Esophagus muscularis mucosa (tissue), 4 donors: ENCODE data around the gene ALCAM. TPM values are rescaled to one million over a fixed set of nuclear protein-coding genes. Genes with fewer than 3 reads are reported as not detected.

ENCODE experiments used
- DNase-seq: peaks from one replicate; pipeline ENCODE4 v3.0.0-alpha.2; 2017; ENCODE audit errors: extremely low spot score
- H3K27ac ChIP-seq, 4 donors: fragments of 200-600 bp; sonication (generic); replicated peaks in 1 of 4; 1 replicate in 3 of 4; 2 replicates in 1 of 4; pipeline ENCODE4 v1.5.1; 2016 to 2019; ENCODE audit warnings: mild to moderate bottlenecking in 1 of 4
- H3K27me3 ChIP-seq, 4 donors: fragments of 200-600 bp; sonication (generic); one replicate each; pipeline versions ENCODE4 v1.5.1 to v1.6.0; 2016 to 2019
- H3K36me3 ChIP-seq, 4 donors: fragments of 200-600 bp; sonication (generic); one replicate each; pipeline ENCODE4 v1.5.1; 2016 to 2019
- H3K4me1 ChIP-seq, 4 donors: fragments of 200-600 bp; sonication (generic); one replicate each; pipeline ENCODE4 v1.5.1; 2016 to 2019
- H3K4me3 ChIP-seq, 4 donors: fragments of 200-600 bp; sonication (generic); 1 replicate in 2 of 4; 2 replicates in 2 of 4; pipeline ENCODE4 v1.5.1; 2016 to 2019; ENCODE audit warnings: mild to moderate bottlenecking in 4 of 4, moderate library complexity in 1 of 4
- H3K9me3 ChIP-seq, 4 donors: fragments of 200-600 bp; sonication (generic); 1 replicate in 3 of 4; 2 replicates in 1 of 4; pipeline ENCODE4 v1.5.1; 2016 to 2019
- EP300 ChIP-seq: sonication (generic); formaldehyde crosslinking; IDR thresholded peaks from one replicate; pipeline ENCODE4 v1.6.1; 2017; ENCODE audit warnings: antibody characterized with exemption
- POLR2A ChIP-seq: fragments of 450-650 bp; IDR thresholded peaks from one replicate; pipeline ENCODE4 v1.6.1; 2017; ENCODE audit warnings: antibody characterized with exemption, moderate library complexity, mild to moderate bottlenecking, low read depth
- POLR2AphosphoS5 ChIP-seq, 2 donors: sonication (generic); formaldehyde crosslinking; IDR thresholded peaks; one replicate each; pipeline ENCODE4 v1.6.1; 2017; ENCODE audit warnings: antibody characterized with exemption in 2 of 2
- WGBS: methylation state at CpG from one replicate; pipeline ENCODE4 v1.1.5; 2018; 5-methylcytosine and 5-hydroxymethylcytosine counted together
- intact Hi-C: fragments of 100-400 bp; cut with DNase I; formaldehyde crosslinking; loops from one replicate; pipeline ENCODE4 v1.15.1; 2023
- total RNA-seq, 4 donors: library from RNA; depleted of rRNA; stranded (reverse); fragments of >200 nt; gene quantifications; one replicate each; pipeline versions ENCODE4 v1.1.0 to v1.2.1, GENCODE V29; 2016
- TF ChIP-seq, protein P1 (sequence below), 3 experiments: fragments of 200-600 bp in 2 of 3; fragments of 450-650 bp in 1 of 3; sonication (generic) in 2 of 3; IDR thresholded peaks; one replicate each; pipeline ENCODE4 v1.5.1; 2017 to 2019; ENCODE audit warnings: antibody characterized with exemption in 3 of 3, mild to moderate bottlenecking in 2 of 3, moderate library complexity in 1 of 3

The ALCAM gene
- total RNA-seq, 4 donors from 2014 or later: 19.0 to 26.2 (median 22.6) TPM

DNA sequence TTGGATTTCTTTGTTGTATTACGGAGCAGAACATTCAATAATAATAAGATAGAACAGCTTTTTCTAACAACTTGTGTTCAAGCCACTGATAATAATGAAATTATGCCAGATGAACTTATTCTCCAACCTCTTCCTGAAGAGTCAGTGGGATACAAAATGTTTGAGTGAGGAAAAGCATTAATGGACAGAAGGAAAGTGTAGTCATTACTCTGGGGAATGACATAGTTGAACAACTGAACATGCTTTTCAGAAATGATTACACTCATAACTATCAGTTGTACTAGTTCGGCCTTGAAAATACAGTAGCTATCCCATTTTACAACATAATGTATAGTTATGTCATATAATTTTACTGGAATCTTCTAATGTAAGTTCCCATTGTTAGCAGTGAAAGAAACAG is 55.9 kb downstream of the ALCAM start:
- no peak overlapping the region for H3K4me3 ChIP-seq
- WGBS: 93% methylated on average over 2 of the region's 2 CpGs
- no peaks in the 10 kb centered on the region for H3K4me1 ChIP-seq
- DNase-seq: no peak
- no peaks in the 10 kb centered on the region for H3K9me3 ChIP-seq
- no peaks in the 10 kb centered on the region for H3K27me3 ChIP-seq
- H3K27ac ChIP-seq: no peak overlapping the region
- no peaks in the 10 kb centered on the region for H3K36me3 ChIP-seq
- intact Hi-C loops: no loop called here
- no peak for TF ChIP-seq POLR2AphosphoS5 (IDR thresholded peaks at IDR 0.05)
- TF ChIP-seq, protein P1, sequence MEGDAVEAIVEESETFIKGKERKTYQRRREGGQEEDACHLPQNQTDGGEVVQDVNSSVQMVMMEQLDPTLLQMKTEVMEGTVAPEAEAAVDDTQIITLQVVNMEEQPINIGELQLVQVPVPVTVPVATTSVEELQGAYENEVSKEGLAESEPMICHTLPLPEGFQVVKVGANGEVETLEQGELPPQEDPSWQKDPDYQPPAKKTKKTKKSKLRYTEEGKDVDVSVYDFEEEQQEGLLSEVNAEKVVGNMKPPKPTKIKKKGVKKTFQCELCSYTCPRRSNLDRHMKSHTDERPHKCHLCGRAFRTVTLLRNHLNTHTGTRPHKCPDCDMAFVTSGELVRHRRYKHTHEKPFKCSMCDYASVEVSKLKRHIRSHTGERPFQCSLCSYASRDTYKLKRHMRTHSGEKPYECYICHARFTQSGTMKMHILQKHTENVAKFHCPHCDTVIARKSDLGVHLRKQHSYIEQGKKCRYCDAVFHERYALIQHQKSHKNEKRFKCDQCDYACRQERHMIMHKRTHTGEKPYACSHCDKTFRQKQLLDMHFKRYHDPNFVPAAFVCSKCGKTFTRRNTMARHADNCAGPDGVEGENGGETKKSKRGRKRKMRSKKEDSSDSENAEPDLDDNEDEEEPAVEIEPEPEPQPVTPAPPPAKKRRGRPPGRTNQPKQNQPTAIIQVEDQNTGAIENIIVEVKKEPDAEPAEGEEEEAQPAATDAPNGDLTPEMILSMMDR (IDR thresholded peaks at IDR 0.05): no peak
- no peak for TF ChIP-seq POLR2A
- TF ChIP-seq EP300: no peak

DNA sequence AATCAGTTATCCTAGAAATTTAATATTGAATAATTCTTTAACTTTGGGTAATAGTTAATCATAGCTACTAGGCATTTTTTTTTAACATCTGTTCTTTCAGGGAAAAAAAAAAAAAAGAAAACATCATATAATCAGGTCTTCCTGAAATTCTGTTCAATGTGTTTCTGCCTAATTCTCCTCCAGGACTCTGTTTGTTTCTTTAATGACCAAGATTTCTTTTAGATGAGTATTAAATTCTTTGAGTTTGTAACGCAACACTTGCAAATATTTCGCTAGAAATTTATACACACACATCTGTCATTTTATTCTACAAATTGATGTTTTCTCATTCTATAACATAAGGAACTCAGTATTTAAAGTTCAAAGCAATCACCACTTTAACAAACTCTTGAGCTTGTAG is 56.7 kb downstream of the ALCAM start:
- 87% methylated on average over 2 of the region's 2 CpGs for WGBS
- Histone ChIP-seq H3K4me1 (no peaks in the 10 kb centered on the region), H3K27me3 (no peaks in the 10 kb centered on the region), H3K36me3 (no peaks in the 10 kb centered on the region), H3K4me3 (no peak overlapping the region), H3K9me3 (no peaks in the 10 kb centered on the region), H3K27ac (no peak overlapping the region)
- intact Hi-C loops: no loop called here
- TF ChIP-seq, protein P1 (IDR thresholded peaks at IDR 0.05): no peak
- no peak for TF ChIP-seq POLR2AphosphoS5 (IDR thresholded peaks at IDR 0.05)
- no peak for TF ChIP-seq EP300
- TF ChIP-seq POLR2A: no peak
- DNase-seq: no peak

DNA sequence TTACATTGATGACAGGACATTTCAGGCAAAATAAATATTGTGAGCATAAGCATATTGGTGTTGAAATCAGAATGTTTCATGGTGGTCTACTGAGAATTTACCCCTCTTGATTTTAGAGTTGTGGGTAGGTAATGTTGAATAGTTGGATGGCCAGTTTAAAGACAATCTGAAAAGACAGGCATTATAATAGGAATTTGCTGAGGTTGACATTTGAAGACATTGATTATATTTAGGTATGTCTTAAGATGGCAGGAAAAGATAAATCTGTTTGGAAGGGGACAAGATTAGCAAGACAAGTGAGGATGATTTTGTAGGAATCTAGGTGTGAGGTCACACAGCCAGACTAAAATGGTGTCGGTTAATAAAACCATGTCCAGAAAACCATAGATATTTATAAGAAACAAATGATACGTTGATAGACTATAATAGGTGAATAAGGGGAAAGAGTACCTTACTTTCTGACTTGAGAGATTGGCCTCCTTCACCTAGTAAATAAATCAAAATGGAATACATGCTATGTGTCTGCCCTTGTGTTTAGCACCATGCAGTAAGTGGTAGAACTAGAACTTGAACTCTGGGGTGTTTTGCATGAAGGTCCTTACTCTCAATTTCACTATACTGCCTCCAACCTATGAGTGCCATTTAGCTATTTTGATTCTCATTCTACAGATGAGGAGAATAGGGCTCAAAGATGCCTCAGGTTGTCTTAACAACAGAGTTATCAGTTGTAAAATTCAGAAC is 57.9 kb downstream of the ALCAM start:
- H3K9me3 ChIP-seq: no peaks in the 10 kb centered on the region
- no peaks in the 10 kb centered on the region for H3K36me3 ChIP-seq
- no peak overlapping the region for H3K4me3 ChIP-seq
- 52% methylated on average over 2 of the region's 2 CpGs for WGBS
- TF ChIP-seq POLR2AphosphoS5 (IDR thresholded peaks at IDR 0.05) (no peak), POLR2A (no peak), EP300 (no peak)
- TF ChIP-seq, protein P1 (IDR thresholded peaks at IDR 0.05): no peak
- DNase-seq: no peak
- intact Hi-C loops: no loop called here
- no peaks in the 10 kb centered on the region for H3K27me3 ChIP-seq
- no peaks in the 10 kb centered on the region for H3K4me1 ChIP-seq
- H3K27ac ChIP-seq: no peak overlapping the region

DNA sequence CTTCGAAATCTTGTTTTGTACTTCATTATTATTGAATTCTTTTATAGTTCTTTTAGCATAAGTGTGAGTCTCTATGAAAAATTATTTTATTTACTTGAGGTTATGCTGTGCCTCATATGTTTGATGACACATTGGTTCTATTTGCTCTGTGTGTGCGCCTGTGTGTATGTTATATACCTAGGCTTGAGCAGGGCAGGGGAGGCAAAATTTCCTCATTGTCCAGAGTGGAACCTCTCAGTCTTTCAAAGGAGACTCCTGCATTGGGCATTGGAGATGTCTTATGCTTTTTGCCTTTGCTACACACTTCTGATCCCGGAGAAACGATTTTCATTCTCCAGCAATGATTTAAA is 58.4 kb downstream of the ALCAM start:
- Histone ChIP-seq H3K4me3 (no peak overlapping the region), H3K4me1 (no peaks in the 10 kb centered on the region), H3K9me3 (no peaks in the 10 kb centered on the region), H3K27ac (no peak overlapping the region), H3K36me3 (no peaks in the 10 kb centered on the region), H3K27me3 (no peaks in the 10 kb centered on the region)
- 88% methylated on average over 4 of the region's 4 CpGs for WGBS
- TF ChIP-seq, protein P1 (IDR thresholded peaks at IDR 0.05): no peak
- TF ChIP-seq EP300: no peak
- TF ChIP-seq POLR2A: no peak
- no peak for TF ChIP-seq POLR2AphosphoS5 (IDR thresholded peaks at IDR 0.05)
- DNase-seq: no peak
- intact Hi-C loops: no loop called here

DNA sequence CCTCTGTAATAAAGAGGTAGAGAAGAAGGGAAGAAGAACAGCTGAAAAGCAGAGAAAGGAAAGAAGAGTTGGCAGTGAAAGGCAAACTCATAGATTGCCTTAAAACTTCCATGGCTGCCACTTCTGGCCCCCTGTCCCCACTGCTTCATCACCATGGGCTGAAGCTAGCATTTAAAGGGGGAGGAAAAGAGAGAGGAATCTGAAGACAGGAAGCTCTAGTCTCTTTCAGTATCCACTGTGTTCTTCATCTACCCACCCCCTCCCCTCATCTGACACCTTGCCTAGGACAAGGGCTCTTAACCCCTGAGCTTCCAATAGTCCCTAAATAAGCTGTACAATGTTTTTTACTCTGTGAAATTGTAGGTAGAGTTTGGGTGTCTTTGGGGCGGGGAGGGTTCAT is 60.6 kb downstream of the ALCAM start:
- no peak for DNase-seq
- H3K9me3 ChIP-seq: no peaks in the 10 kb centered on the region
- TF ChIP-seq POLR2AphosphoS5 (IDR thresholded peaks at IDR 0.05): no peak
- TF ChIP-seq POLR2A: no peak
- H3K36me3 ChIP-seq: no peaks in the 10 kb centered on the region
- no peaks in the 10 kb centered on the region for H3K27me3 ChIP-seq
- no peak overlapping the region for H3K27ac ChIP-seq
- 96% methylated on average over 1 of the region's 1 CpG for WGBS
- intact Hi-C loops: no loop called here
- H3K4me1 ChIP-seq: no peaks in the 10 kb centered on the region
- no peak overlapping the region for H3K4me3 ChIP-seq
